IMR-90 (cell line): Measurements from ENCODE around the gene ABCD1. TPM values are rescaled to one million over a fixed set of nuclear protein-coding genes. Genes with fewer than 3 reads are reported as not detected.
"Not testable (repeated sequence)": the region's sequence is repeated elsewhere in the genome, so short reads cannot be mapped to it uniquely, and the experiment has no call there.

Experiments used
- ATAC-seq: fragments of 200-7000 bp; cut with Tn5 transposase; 2 replicates; pipeline ENCODE4 v1.9.1; 2020; ENCODE audit warnings: low read depth, mild to moderate bottlenecking, moderate library complexity
- BruUV-seq: library from RNA; stranded (reverse); fragments of 400-500 nt; replicated peaks from 2 replicates; lab custom pipeline; 2021; lab: Mats Ljungman, UMichigan
- CTCF ChIA-PET: fragments of 300-600 bp; formaldehyde crosslinking; extraction: SDS; loops from one replicate; lab custom pipeline; 2021; ENCODE audit warnings: antibody characterized with exemption; lab: Yijun Ruan, JAX
- POLR2A ChIA-PET: fragments of 300-600 bp; sonication (Branson Sonifier 250); formaldehyde crosslinking; loops from one replicate; lab custom pipeline; 2022; ENCODE audit warnings: antibody characterized with exemption; ENCODE audit not compliant: unreplicated experiment; lab: Charles Lee
- DNase-seq: peaks from one replicate; pipeline ENCODE4 v3.0.0; 2013
- H2AFZ ChIP-seq: replicated peaks from 2 replicates; pipeline ENCODE3; 2013; ENCODE audit warnings: low read length, mild to moderate bottlenecking; ENCODE audit not compliant: poor library complexity
- H2AK5ac ChIP-seq: 2 replicates; pipeline ENCODE4 v1.6.1; 2013; ENCODE audit warnings: low read depth, low read length, inconsistent platforms
- H2AK9ac ChIP-seq: replicated peaks from 2 replicates; pipeline ENCODE3; 2013; ENCODE audit warnings: mild to moderate bottlenecking, low read depth, low read length, moderate library complexity; ENCODE audit not compliant: poor library complexity
- H2BK120ac ChIP-seq: 2 replicates; pipeline ENCODE4 v1.6.1; 2013; ENCODE audit warnings: low read depth, low read length, inconsistent platforms
- H2BK15ac ChIP-seq: 3 replicates; pipeline ENCODE4 v1.6.1; 2013; ENCODE audit warnings: low read depth, low read length, inconsistent platforms
- H2BK20ac ChIP-seq: 2 replicates; pipeline ENCODE4 v1.6.1; 2013; ENCODE audit warnings: low read depth, mild to moderate bottlenecking, inconsistent platforms, low read length, moderate library complexity
- H2BK5ac ChIP-seq: 2 replicates; pipeline ENCODE4 v1.6.1; 2013; ENCODE audit warnings: mild to moderate bottlenecking, low read depth, low read length, inconsistent platforms; ENCODE audit not compliant: poor library complexity, severe bottlenecking
- H3K14ac ChIP-seq: replicated peaks from 2 replicates; pipeline ENCODE4 v1.6.1; 2013; ENCODE audit warnings: low read depth, low read length, inconsistent platforms
- H3K18ac ChIP-seq: 2 replicates; pipeline ENCODE4 v1.6.1; 2013; ENCODE audit warnings: low read depth, low read length, control low read depth
- H3K23ac ChIP-seq: 2 replicates; pipeline ENCODE4 v1.6.1; 2013; ENCODE audit warnings: low read depth, low read length, inconsistent platforms
- H3K27ac ChIP-seq: 2 replicates; pipeline ENCODE4 v1.5.1; 2013; ENCODE audit warnings: mild to moderate bottlenecking, control low read depth, low read length; ENCODE audit not compliant: insufficient read depth
- H3K27me3 ChIP-seq: 2 replicates; pipeline ENCODE4 v1.6.1; 2013; ENCODE audit warnings: low read length; ENCODE audit not compliant: control insufficient read depth, insufficient read depth
- H3K36me3 ChIP-seq: 2 replicates; pipeline ENCODE4 v1.6.1; 2013; ENCODE audit warnings: low read length, mixed read lengths; ENCODE audit not compliant: control insufficient read depth, insufficient read depth
- H3K4ac ChIP-seq: 2 replicates; pipeline ENCODE4 v1.6.1; 2013; ENCODE audit warnings: low read depth, low read length, inconsistent platforms
- H3K4me1 ChIP-seq: 2 replicates; pipeline ENCODE4 v1.6.1; 2013; ENCODE audit warnings: low read length, mixed read lengths; ENCODE audit not compliant: control insufficient read depth, insufficient read depth
- H3K4me2 ChIP-seq: 2 replicates; pipeline ENCODE4 v1.6.1; 2013; ENCODE audit warnings: low read depth, mild to moderate bottlenecking, control low read depth, low read length, moderate library complexity
- H3K4me3 ChIP-seq: 2 replicates; pipeline ENCODE4 v1.5.1; 2013; ENCODE audit warnings: low read depth, mild to moderate bottlenecking, control low read depth, low read length, moderate library complexity; ENCODE audit not compliant: insufficient read depth
- H3K56ac ChIP-seq: 2 replicates; pipeline ENCODE4 v1.6.1; 2013; ENCODE audit warnings: low read length, inconsistent platforms; ENCODE audit not compliant: insufficient read depth; ENCODE audit errors: extremely low read depth
- H3K79me1 ChIP-seq, 2 experiments: 2 replicates each; pipeline ENCODE4 v1.6.1; 2013; ENCODE audit warnings: low read length in 2 of 2, inconsistent platforms in 1 of 2, low read depth in 1 of 2
- H3K9ac ChIP-seq: 2 replicates; pipeline ENCODE4 v1.6.1; 2013; ENCODE audit warnings: low read depth, low read length, control low read depth
- H3K9me1 ChIP-seq: 2 replicates; pipeline ENCODE4 v1.6.1; 2013; ENCODE audit warnings: low read length, inconsistent platforms; ENCODE audit not compliant: insufficient read depth
- H3K9me3 ChIP-seq: 2 replicates; pipeline ENCODE4 v1.6.1; 2013; ENCODE audit warnings: low read length; ENCODE audit not compliant: control insufficient read depth, insufficient read depth
- H4K20me1 ChIP-seq: 2 replicates; pipeline ENCODE4 v1.6.1; 2013; ENCODE audit warnings: low read length, inconsistent platforms; ENCODE audit not compliant: insufficient read depth
- H4K5ac ChIP-seq: 2 replicates; pipeline ENCODE4 v1.6.1; 2013; ENCODE audit warnings: mild to moderate bottlenecking, low read depth, low read length, control low read depth
- H4K8ac ChIP-seq, 2 experiments: 2 replicates each; pipeline ENCODE4 v1.6.1; 2013; ENCODE audit warnings: low read depth in 2 of 2, low read length in 2 of 2, control low read depth in 1 of 2, inconsistent platforms in 1 of 2
- H4K91ac ChIP-seq: 2 replicates; pipeline ENCODE4 v1.6.1; 2013; ENCODE audit warnings: low read depth, low read length, inconsistent platforms; ENCODE audit not compliant: insufficient read depth
- WGBS, 2 experiments: methylation state at CpG; one replicate each; pipeline versions ENCODE4 v1.1.5 to v1.1.7; 2013; ENCODE audit warnings: missing lambda C conversion rate in 2 of 2; ENCODE audit not compliant: insufficient read length in 1 of 2; ENCODE audit errors: extremely low coverage in 2 of 2; 5-methylcytosine and 5-hydroxymethylcytosine counted together
- dilution Hi-C: fragments of 300-500 bp; cut with HindIII; formaldehyde crosslinking; loops from one replicate; pipeline ENCODE4 v1.14.3; 2018; ENCODE audit warnings: low sequenced_read_pairs; ENCODE audit not compliant: unreplicated experiment
- in situ Hi-C: fragments of 300-500 bp; cut with MboI; formaldehyde crosslinking; loops from 3 replicates; pipeline ENCODE4 v1.14.3; 2019; ENCODE audit warnings: low sequenced_read_pairs, inconsistent platforms, mixed read lengths
- intact Hi-C: fragments of 100-400 bp; cut with micrococcal nuclease; formaldehyde crosslinking; loops from 2 replicates; pipeline ENCODE4 v1.10.0; 2022
- polyA plus RNA-seq, 3 experiments: library from polyadenylated mRNA; depleted of rRNA; stranded (reverse); fragments of >200 nt; gene quantifications; 2 replicates each; pipeline ENCODE4 v1.2.3, GENCODE V29; 2012; ENCODE audit warnings: low replicate concordance in 1 of 3
- total RNA-seq: library from RNA; depleted of rRNA; stranded (reverse); fragments of >200 nt; gene quantifications from 2 replicates; pipeline ENCODE4 v1.2.3, GENCODE V29; 2012

Gene ABCD1
- total and polyA plus RNA-seq, 2 of the 4 experiments (the other 2 are of a cell fraction): 4.3 to 7.0 TPM

GRCh38 chrX:153742796-153743467 lies 18.3 kb downstream of the ABCD1 start:
- H4K20me1 ChIP-seq, in situ Hi-C loops, H2BK20ac ChIP-seq, ATAC-seq, POLR2A ChIA-PET, CTCF ChIA-PET, H4K5ac ChIP-seq, H3K9ac ChIP-seq, H3K27me3 ChIP-seq, H2BK15ac ChIP-seq, H4K8ac ChIP-seq, H3K4me2 ChIP-seq, H3K4ac ChIP-seq, H3K36me3 ChIP-seq, H2AK9ac ChIP-seq, H2BK5ac ChIP-seq, DNase-seq, H2AK5ac ChIP-seq, H2AFZ ChIP-seq, H3K56ac ChIP-seq, H2BK120ac ChIP-seq, H3K18ac ChIP-seq, H3K9me3 ChIP-seq, H4K91ac ChIP-seq, H3K4me1 ChIP-seq, H3K4me3 ChIP-seq, H3K23ac ChIP-seq, BruUV-seq, H3K9me1 ChIP-seq, H3K79me1 ChIP-seq, intact Hi-C loops, H3K27ac ChIP-seq, H3K14ac ChIP-seq, dilution Hi-C loops: not testable (repeated sequence)
- WGBS, 2 experiments: no CpG with 5 or more reads among the region's 32 CpGs

GRCh38 chrX:153743468-153744209 lies 19.0 kb downstream of the ABCD1 start:
- H2BK20ac ChIP-seq, H2BK5ac ChIP-seq, dilution Hi-C loops, H2AK5ac ChIP-seq, H3K79me1 ChIP-seq, H4K5ac ChIP-seq, H3K9ac ChIP-seq, H4K8ac ChIP-seq, H4K20me1 ChIP-seq, H2BK120ac ChIP-seq, BruUV-seq, H3K56ac ChIP-seq, H3K18ac ChIP-seq, H3K4ac ChIP-seq, H3K14ac ChIP-seq, H3K4me2 ChIP-seq, H3K4me3 ChIP-seq, H3K27ac ChIP-seq, H3K4me1 ChIP-seq, H3K9me3 ChIP-seq, H3K23ac ChIP-seq, H3K9me1 ChIP-seq, DNase-seq, intact Hi-C loops, POLR2A ChIA-PET, H2BK15ac ChIP-seq, H3K27me3 ChIP-seq, in situ Hi-C loops, H2AFZ ChIP-seq, H2AK9ac ChIP-seq, H3K36me3 ChIP-seq, H4K91ac ChIP-seq, CTCF ChIA-PET: not testable (repeated sequence)
- 30% methylated on average over 2 of the region's 35 CpGs; no CpG with 5 or more reads in 1 of the 2 experiments for WGBS, 2 experiments
- 0 out of 2 replicates have a peak, but pooled peaks have one; percentile 29 for ATAC-seq
